22Rv1 (cell line): ENCODE data around the gene ZFPL1.

Experiments used
- H3K27ac ChIP-seq: fragments of 450-650 bp; 2 replicates; pipeline ENCODE4 v1.5.1; 2017
- CTCF ChIP-seq: fragments of 450-650 bp; IDR thresholded peaks from 2 replicates; pipeline ENCODE4 v1.5.1; 2017; ENCODE audit warnings: mild to moderate bottlenecking
- ZFX ChIP-seq: fragments of 450-650 bp; IDR thresholded peaks from 2 replicates; pipeline ENCODE4 v1.6.1; 2017; ENCODE audit warnings: antibody characterized with exemption, borderline replicate concordance

ZFPL1 gene

DNA sequence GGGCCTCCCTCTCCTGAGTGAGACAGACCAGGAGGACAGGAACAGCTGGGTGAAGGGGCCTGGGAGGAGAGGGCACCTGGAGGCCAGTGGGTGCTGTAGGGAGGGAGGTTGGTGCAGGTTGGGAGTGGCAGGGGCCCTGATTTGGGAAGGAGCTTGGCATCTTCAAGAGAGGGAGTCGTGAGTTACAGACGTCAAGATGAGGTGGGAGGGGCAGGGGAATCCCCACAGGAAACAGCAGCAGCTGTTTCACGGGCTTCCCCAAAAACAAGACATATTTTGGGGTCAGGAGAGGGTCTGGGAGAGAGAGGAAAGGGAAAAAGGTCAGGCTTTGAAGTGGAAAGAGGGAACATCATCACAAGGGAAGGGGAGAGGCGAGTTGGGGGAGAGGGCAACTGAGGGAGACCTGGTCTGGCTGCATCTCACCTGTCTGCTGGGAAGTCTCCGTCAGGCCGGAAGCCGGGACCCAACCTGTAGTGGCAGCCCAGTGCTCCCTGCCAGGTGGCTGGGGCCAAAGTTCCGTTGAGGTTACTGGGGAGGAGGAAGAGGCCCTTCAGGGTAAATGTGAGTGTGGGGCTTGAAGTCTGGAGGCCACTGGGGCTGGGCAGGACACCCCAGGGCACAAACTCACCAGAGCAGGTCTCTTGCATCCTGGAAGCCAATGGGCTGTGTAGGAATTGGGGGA is 30.1 kb upstream of the ZFPL1 start:
- H3K27ac ChIP-seq, result no peak overlapping the region
- TF ChIP-seq CTCF (no peak), ZFX (no peak)

DNA sequence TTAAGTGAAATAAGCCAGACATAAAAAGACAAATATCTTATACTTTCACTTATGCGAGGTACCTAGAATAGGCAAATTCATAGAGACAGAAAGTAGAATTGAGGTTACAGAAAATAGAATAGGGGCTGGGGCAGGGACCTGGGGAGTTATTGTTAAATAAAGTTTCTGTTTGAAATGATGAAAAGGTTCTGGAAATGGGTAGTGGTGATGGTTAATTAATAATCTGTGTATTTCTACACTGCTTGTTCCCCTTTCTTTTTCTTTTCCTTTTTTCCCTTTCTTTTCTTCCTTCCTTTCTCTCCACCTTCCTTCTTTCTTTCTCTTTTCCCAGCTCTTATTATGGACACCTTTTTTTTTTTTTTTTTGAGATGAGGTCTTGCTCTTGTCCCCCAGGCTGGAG is 28.5 kb upstream of the ZFPL1 start:
- no peak overlapping the region for H3K27ac ChIP-seq
- TF ChIP-seq ZFX (no peak), CTCF (no peak)

DNA sequence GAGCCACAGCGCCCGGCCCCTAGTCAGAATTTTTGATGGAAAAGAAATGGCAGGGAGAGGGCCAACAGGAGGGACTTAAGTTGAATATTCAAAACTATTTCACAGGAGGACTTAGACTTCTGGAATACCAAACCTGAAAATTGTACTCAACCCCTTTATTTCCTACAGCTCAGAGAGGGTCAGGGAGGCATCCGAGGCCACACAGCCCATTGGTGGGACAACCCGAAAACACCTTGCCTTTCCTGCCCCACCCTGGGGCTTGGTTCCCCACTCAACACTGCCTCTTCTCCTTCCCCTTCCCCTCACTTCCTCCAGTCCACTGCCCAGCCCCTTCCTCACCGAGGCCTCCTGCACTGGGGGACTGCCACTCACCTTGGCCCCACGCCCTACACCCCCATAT is 27.0 kb upstream of the ZFPL1 start:
- no peak overlapping the region for H3K27ac ChIP-seq
- no peak for TF ChIP-seq ZFX

GRCh38 chr11:65057526-65057925 is 26.5 kb upstream of the ZFPL1 start:
- TF ChIP-seq ZFX, result no peak
- TF ChIP-seq CTCF, result no peak
- no peak overlapping the region for H3K27ac ChIP-seq

GRCh38 chr11:65058012-65058411 is 26.0 kb upstream of the ZFPL1 start:
- H3K27ac ChIP-seq, result no peak overlapping the region
- TF ChIP-seq ZFX (no peak), CTCF (no peak)

- TF ChIP-seq CTCF (no peak), ZFX (no peak)
- no peak within 1 kb of the TSS for H3K27ac ChIP-seq
Measured at GRCh38 chr11:65058419-65059054, 25.5 kb upstream of the ZFPL1 start, which contains the start of gene NAALADL1. Gene NAALADL1 (minus strand): TSS chr11:65058553. CDS start chr11:65058521, 32 bp downstream.

- H3K27ac ChIP-seq, result no peak overlapping the region
Measured at GRCh38 chr11:65059523-65059922, 24.5 kb upstream of the ZFPL1 start.

More at GRCh38 chr11:65059523-65059922, 24.5 kb upstream of the ZFPL1 start:
- no peak for TF ChIP-seq CTCF
